ENCODE results near the gene MYH9.
"Not testable (repeated sequence)": the region's sequence is repeated elsewhere in the genome, so short reads cannot be mapped to it uniquely, and the experiment has no call there.

MYH9 gene

DNA sequence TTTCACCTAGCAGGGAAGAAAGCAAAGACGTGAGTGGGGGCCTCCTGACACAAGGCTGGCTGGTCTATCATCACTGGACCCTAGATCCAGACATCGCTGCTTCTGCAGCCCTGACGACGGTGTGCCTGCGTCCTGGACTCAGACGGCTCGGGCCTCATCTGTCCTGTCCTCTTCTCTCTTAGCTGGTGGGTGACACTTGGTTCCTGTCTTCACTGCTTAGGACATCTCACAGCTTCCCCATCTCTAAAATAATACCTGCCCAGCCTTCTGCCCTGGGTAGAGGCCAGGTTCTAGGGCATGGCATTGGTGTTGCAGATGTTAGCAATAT is 93.5 kb downstream of the MYH9 start:
- Histone ChIP-seq H3K27ac (no peak overlapping the region), H3K36me3 (peaks cover 84 to 97% (median 89%) of the 10 kb centered on the region in 3 donors), H3K4me1 (no peaks in the 10 kb centered on the region), H3K9me3 (no peaks in the 10 kb centered on the region), H3K4me3 (no peak overlapping the region), H3K27me3 (no peaks in the 10 kb centered on the region)
- no peak for TF ChIP-seq CTCF (IDR thresholded peaks at IDR 0.05)
- intact Hi-C loops (cut with DNase I; ENCODE audit: low total_unique reads) = no loop called here
- peak in 1 of 2 donors; percentile 44 for DNase-seq

- Histone ChIP-seq H3K4me3 (no peak overlapping the region), H3K36me3 (peaks cover 84 to 97% (median 89%) of the 10 kb centered on the region in 3 donors), H3K27me3 (no peaks in the 10 kb centered on the region), H3K9me3 (no peaks in the 10 kb centered on the region), H3K4me1 (no peaks in the 10 kb centered on the region), H3K27ac (no peak overlapping the region)
- peak in 1 of 2 donors; percentile 64 for DNase-seq
- intact Hi-C loops (cut with DNase I; ENCODE audit: low total_unique reads) = no loop called here
- TF ChIP-seq CTCF (IDR thresholded peaks at IDR 0.05) = no peak
Observed at GRCh38 chr22:36293606-36294292, 94.0 kb downstream of the MYH9 start.

DNA sequence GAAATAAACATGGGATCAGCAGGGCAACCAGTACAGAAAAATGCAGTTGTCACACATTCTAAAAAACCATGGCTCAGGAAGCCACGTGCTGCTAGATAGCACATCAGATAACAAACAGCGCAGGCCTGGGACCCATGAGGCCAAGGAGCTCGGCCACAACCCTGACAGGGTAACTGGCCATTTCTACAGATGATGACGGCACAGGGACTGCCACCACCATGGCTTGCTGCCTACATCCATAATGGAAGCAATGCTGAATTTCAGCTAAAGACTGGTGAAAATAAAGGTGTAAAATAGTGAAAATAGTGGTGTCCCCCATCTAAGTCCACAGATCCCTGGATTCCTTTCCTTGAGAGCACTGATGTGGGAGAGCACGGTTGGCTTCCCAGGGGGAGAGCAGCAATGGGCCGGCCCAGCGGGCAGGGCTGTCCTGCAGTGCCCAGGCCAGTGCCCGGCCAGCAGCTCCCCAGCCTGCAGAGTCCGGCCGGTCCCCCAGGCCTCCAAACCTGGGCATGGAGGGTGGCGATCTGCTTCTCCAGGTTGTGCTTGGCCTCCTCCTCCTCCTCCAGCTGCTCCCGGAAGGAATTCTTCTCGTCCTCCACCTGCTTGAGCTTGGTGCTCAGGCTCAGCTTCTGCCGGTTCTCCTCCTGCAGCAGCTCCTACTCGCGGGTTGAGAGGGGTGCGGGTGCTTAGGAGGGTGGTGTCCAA is 94.8 kb downstream of the MYH9 start:
- peak in 1 of 2 donors; percentile 64 for DNase-seq
- no peaks in the 10 kb centered on the region for H3K9me3 ChIP-seq
- TF ChIP-seq CTCF (IDR thresholded peaks at IDR 0.05) = no peak
- no peak overlapping the region for H3K27ac ChIP-seq
- H3K4me3 ChIP-seq = no peak overlapping the region
- intact Hi-C loops (cut with DNase I; ENCODE audit: low total_unique reads) = no loop called here
- no peaks in the 10 kb centered on the region for H3K4me1 ChIP-seq
- H3K27me3 ChIP-seq = no peaks in the 10 kb centered on the region
- peaks cover 84 to 97% (median 89%) of the 10 kb centered on the region in 3 donors for H3K36me3 ChIP-seq

GRCh38 chr22:36291831-36292740 is 95.7 kb downstream of the MYH9 start:
- H3K4me1 ChIP-seq = peaks cover 0 to 1% (median 0%) of the 10 kb centered on the region in 4 donors
- intact Hi-C loops (cut with DNase I; ENCODE audit: low total_unique reads) = no loop called here
- peak in 1 of 2 donors; percentile 65 for DNase-seq
- no peaks in the 10 kb centered on the region for H3K27me3 ChIP-seq
- H3K27ac ChIP-seq = no peak overlapping the region
- peaks cover 84 to 97% (median 89%) of the 10 kb centered on the region in 3 donors for H3K36me3 ChIP-seq
- no peaks in the 10 kb centered on the region for H3K9me3 ChIP-seq
- no peak for TF ChIP-seq CTCF (IDR thresholded peaks at IDR 0.05)
- H3K4me3 ChIP-seq = no peak overlapping the region

DNA sequence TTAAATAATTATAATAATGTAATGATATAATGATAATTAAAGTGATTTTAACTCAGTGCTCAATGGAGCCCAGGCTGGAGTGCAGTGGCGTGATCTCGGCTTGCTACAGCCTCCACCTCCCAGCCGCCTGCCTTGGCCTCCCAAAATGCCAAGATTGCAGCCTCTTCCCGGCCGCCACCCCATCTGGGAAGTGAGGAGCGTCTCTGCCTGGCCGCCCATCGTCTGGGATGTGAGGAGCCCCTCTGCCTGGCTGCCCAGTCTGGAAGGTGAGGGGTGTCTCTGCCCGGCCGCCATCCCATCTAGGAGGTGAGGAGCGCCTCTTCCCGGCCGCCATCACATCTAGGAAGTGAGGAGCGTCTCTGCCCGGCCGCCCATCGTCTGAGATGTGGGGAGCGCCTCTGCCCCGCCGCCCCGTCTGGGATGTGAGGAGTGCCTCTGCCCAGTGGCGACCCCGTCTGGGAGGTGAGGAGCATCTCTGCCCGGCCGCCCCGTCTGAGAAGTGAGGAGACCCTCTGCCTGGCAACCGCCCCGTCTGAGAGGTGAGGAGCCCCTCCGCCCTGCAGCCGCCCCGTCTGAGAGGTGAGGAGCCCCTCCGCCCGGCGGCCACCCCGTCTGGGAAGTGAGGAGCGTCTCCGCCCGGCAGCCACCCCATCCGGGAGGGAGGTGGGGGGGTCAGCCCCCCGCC is 97.2 kb downstream of the MYH9 start:
- peaks cover 84 to 97% (median 87%) of the 10 kb centered on the region in 3 donors for H3K36me3 ChIP-seq
- DNase-seq = peak in 1 of 2 donors; percentile 60

DNA sequence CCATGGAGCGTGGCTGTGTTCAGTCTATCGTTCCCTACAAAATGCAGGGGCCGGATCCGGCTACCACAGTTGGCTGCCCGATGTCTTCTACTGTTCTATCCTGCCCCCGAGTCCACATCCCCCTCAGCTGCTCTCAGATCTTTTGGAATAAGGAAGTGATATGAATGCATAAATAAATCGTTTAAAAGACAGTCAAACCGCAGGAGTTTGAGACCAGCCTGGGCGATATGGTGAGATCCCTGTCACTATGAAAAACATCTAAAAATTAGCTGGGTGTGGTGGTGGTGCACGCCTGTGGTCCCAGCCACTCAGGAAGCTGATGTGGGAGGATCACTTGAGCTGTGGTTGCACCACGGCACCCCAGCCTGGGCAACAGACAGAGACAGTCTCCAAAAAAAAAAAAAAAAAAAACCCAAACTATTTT is 97.8 kb downstream of the MYH9 start:
- H3K9me3 ChIP-seq; H3K27ac ChIP-seq; H3K4me3 ChIP-seq; intact Hi-C loops (cut with DNase I; ENCODE audit: low total_unique reads); H3K4me1 ChIP-seq; H3K27me3 ChIP-seq: not testable (repeated sequence)
- H3K36me3 ChIP-seq = peaks cover 84 to 97% (median 87%) of the 10 kb centered on the region in 3 donors
- peak in 1 of 2 donors; percentile 49 for DNase-seq

More for the DNA sequence above, 97.2 kb downstream of the MYH9 start:
- H3K4me3 ChIP-seq; intact Hi-C loops (cut with DNase I; ENCODE audit: low total_unique reads); H3K4me1 ChIP-seq; H3K27me3 ChIP-seq; H3K27ac ChIP-seq; H3K9me3 ChIP-seq: not testable (repeated sequence)

All from tibial artery (tissue), 4 donors.